ENCODE results near the gene AMH. TPM values are rescaled to one million over a fixed set of nuclear protein-coding genes. Genes with fewer than 3 reads are reported as not detected.
"Not testable (repeated sequence)": the region's sequence is repeated elsewhere in the genome, so short reads cannot be mapped to it uniquely, and the experiment has no call there.

AMH gene
- 1 to 10 TPM in 1 of 6 experiments, under 1 TPM in 5; 0.24 to 1.2 (median 0.59) TPM for total RNA-seq
- long read RNA-seq: 0 reads

DNA sequence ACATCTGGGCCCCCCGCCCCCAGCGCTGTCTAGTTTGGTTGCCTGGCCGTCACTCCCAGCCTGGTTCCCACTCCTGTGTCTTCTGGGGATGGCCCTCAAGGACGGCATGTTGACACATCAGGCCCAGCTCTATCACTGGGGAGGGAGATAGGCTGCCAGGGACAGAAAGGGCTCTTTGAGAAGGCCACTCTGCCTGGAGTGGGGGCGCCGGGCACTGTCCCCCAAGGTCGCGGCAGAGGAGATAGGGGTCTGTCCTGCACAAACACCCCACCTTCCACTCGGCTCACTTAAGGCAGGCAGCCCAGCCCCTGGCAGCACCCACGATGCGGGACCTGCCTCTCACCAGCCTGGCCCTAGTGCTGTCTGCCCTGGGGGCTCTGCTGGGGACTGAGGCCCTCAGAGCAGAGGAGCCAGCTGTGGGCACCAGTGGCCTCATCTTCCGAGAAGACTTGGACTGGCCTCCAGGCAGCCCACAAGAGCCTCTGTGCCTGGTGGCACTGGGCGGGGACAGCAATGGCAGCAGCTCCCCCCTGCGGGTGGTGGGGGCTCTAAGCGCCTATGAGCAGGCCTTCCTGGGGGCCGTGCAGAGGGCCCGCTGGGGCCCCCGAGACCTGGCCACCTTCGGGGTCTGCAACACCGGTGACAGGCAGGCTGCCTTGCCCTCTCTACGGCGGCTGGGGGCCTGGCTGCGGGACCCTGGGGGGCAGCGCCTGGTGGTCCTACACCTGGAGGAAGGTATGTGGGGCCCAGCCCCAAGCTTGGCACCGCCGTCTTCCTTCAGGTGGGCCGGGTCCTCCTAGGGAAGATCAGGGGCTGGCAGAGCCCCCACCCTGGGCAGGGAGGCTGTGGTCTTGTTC is at the start of gene AMH:
AMH (plus strand) TSS at position 314 of the 857 bp plus-strand sequence; CDS start at position 324, 10 bp downstream.
- TF ChIP-seq, protein P1, sequence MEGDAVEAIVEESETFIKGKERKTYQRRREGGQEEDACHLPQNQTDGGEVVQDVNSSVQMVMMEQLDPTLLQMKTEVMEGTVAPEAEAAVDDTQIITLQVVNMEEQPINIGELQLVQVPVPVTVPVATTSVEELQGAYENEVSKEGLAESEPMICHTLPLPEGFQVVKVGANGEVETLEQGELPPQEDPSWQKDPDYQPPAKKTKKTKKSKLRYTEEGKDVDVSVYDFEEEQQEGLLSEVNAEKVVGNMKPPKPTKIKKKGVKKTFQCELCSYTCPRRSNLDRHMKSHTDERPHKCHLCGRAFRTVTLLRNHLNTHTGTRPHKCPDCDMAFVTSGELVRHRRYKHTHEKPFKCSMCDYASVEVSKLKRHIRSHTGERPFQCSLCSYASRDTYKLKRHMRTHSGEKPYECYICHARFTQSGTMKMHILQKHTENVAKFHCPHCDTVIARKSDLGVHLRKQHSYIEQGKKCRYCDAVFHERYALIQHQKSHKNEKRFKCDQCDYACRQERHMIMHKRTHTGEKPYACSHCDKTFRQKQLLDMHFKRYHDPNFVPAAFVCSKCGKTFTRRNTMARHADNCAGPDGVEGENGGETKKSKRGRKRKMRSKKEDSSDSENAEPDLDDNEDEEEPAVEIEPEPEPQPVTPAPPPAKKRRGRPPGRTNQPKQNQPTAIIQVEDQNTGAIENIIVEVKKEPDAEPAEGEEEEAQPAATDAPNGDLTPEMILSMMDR (IDR thresholded peaks at IDR 0.05): no peak
- no peak for TF ChIP-seq POLR2A (IDR thresholded peaks at IDR 0.05)
- no peak for DNase-seq
- intact Hi-C loops (cut with DNase I): no loop called here
- Histone ChIP-seq H3K4me3 (no peak within 1 kb of the TSS), H3K27ac (no peak within 1 kb of the TSS), H3K4me1 (peaks cover 0 to 27% (median 0%) of the 10 kb centered on the region in 4 donors), H3K9me3 (no peaks in the 10 kb centered on the region), H3K36me3 (peaks cover 10 to 28% (median 25%) of the 10 kb centered on the region in 4 donors), H3K27me3 (peaks cover 7 to 16% of the 10 kb centered on the region in 2 donors)
- ATAC-seq: peak in 1 of 4 donors; percentile 1
- 65% methylated on average over 4 of the region's 27 CpGs for WGBS (ENCODE audit: insufficient coverage, low coverage, low lambda C conversion rate, missing lambda C conversion rate)

DNA sequence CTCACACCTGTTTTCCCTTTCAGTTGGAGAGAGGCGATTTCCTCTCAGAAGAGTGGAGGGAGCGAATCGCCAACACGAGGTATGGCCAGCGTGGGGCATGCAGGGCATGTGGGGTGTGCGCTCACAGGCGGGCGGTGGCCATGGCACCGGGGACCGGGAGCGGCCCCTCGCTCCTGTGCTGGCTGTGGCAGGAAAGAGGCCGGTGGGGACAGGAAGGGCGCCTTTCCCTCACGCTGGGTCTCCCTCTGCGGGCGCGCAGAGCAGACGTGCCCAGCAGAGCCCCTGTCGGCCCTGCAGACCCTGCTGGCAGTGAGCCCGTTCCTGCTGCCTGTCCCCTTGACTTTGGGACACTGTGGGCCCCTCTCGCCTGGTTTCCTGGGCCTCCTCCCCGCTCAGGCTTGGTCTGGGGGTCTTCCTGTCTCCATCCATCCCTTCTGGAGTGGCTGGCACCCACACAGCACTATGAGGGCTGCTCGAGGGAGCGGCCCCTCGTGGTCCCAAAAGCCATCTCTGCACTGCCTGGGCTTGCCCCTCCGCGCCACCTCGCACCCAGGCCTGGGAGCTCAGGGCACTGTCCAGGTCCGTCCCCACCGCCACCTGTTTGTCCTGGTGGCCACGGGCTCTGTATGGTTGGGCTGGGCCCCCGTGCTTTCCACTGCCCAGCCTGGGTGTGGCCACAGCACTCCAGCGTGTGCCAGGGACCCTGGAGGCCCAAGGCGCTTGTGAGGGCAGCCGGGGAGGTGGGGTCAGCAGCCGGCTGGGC is 49.1 kb upstream of the AMH start:
- TF ChIP-seq, protein P1 (IDR thresholded peaks at IDR 0.05): no peak
- TF ChIP-seq POLR2A (IDR thresholded peaks at IDR 0.05): no peak
- Histone ChIP-seq H3K4me1 (no peaks in the 10 kb centered on the region), H3K36me3 (peaks cover 0 to 7% (median 2%) of the 10 kb centered on the region in 4 donors), H3K27ac (no peak overlapping the region), H3K4me3 (no peak overlapping the region), H3K9me3 (no peaks in the 10 kb centered on the region), H3K27me3 (no peaks in the 10 kb centered on the region)
- ATAC-seq (no peak), DNase-seq (no peak)
- 72% methylated on average over 3 of the region's 37 CpGs for WGBS (ENCODE audit: insufficient coverage, low coverage, low lambda C conversion rate, missing lambda C conversion rate)
- intact Hi-C loops (cut with DNase I): no loop called here

DNA sequence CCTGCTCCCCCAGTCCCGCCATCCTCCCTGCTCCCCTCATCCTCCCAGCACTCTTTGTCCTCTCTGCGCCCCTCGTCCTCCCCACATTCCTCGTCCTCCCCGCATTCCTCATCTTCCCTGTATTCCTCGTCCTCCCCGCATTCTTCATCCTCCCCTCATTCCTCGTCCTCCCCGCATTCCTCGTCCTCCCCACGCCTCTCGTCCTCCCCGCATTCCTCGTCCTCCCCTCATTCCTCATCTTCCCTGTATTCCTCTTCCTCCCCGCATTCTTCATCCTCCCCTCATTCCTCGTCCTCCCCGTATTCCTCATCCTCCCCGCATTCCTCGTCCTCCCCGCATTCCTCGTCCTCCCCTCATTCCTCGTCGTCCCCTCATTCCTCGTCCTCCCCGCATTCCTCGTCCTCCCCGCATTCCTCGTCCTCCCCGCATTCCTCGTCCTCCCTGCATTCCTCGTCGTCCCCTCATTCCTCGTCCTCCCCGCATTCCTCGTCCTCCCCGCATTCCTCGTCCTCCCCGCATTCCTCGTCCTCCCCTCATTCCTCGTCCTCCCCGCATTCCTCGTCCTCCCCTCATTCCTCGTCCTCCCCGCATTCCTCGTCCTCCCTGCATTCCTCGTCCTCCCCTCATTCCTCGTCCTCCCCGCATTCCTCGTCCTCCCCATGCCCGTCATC is 48.4 kb upstream of the AMH start:
- H3K4me1 ChIP-seq; H3K4me3 ChIP-seq; ATAC-seq; intact Hi-C loops (cut with DNase I); H3K27me3 ChIP-seq; H3K27ac ChIP-seq; H3K36me3 ChIP-seq; DNase-seq; H3K9me3 ChIP-seq: not testable (repeated sequence)
- WGBS (ENCODE audit: insufficient coverage, low coverage, low lambda C conversion rate, missing lambda C conversion rate): 95% methylated on average over 37 of the region's 50 CpGs

DNA sequence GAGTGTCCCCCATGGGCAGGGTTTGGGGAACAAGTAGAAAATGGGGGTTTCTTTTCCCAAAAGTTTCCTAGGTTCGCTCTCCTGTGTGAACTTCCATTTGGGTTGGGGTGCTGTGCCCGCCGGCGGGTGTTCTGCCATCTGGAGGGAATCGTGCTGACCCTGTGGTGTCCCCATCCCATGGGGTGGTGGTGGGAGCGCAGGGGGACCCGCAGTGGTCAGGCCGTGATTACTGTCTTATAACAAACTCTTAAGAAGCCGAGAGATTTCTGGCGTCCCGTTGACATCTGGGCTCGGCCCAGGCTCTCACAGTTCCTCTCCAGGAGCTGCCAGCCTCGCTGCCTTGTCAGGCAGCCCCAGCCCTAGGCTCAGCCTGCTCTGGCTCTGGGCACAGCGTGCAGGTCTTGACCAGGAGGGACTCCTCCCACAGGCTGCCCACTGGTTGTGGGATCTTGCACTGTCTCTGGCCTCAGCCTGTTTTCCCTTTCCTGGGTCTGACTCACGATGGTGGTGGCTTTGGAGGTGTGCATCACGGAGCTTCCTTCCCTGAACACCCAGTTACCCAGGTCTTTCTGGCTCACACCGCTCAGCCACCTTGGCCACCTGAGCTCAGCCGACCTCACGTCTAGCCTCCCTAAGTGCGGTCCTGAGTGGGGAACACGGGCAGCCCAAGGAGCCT is 47.5 kb upstream of the AMH start:
- Histone ChIP-seq H3K4me1 (no peaks in the 10 kb centered on the region), H3K4me3 (no peak overlapping the region), H3K36me3 (peaks cover 0 to 3% (median under 1%) of the 10 kb centered on the region in 4 donors), H3K27me3 (no peaks in the 10 kb centered on the region), H3K9me3 (no peaks in the 10 kb centered on the region), H3K27ac (no peak overlapping the region)
- no peak for TF ChIP-seq POLR2A (IDR thresholded peaks at IDR 0.05)
- 80% methylated on average over 2 of the region's 21 CpGs for WGBS (ENCODE audit: insufficient coverage, low coverage, low lambda C conversion rate, missing lambda C conversion rate)
- DNase-seq (no peak), ATAC-seq (no peak)
- intact Hi-C loops (cut with DNase I): no loop called here

DNA sequence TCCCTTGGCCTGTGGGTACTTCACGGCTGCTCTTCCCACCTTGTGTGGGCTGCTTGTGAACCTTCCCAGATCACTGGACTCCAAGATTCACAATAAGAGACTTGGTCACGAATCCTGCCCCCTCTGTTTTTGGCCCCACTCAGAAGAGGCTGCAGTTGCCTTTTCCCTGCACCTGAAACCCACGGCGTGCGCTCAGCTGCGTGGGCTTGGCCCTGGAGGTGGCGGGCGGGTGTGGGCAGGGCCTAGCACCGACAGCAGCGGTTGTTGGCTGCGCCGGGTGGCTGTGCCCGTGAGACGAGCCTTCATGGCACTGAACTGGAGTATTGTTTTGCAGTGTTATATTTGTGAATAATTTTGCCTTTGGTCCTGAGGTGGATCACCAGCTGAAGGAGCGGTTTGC is 46.8 kb upstream of the AMH start:
- H3K36me3 ChIP-seq: peaks cover 0 to 3% (median 0%) of the 10 kb centered on the region in 4 donors
- no peaks in the 10 kb centered on the region for H3K4me1 ChIP-seq
- no CpG with 5 or more reads among the region's 15 CpGs for WGBS (ENCODE audit: insufficient coverage, low coverage, low lambda C conversion rate, missing lambda C conversion rate)
- DNase-seq (no peak), ATAC-seq (no peak)
- no peak overlapping the region for H3K27ac ChIP-seq
- intact Hi-C loops (cut with DNase I): no loop called here
- no peaks in the 10 kb centered on the region for H3K9me3 ChIP-seq
- H3K4me3 ChIP-seq: no peak overlapping the region
- H3K27me3 ChIP-seq: no peaks in the 10 kb centered on the region
- no peak for TF ChIP-seq POLR2A (IDR thresholded peaks at IDR 0.05)
- TF ChIP-seq, protein P1 (IDR thresholded peaks at IDR 0.05): no peak

Measured in right lobe of liver (tissue), 6 donors.